Stomach (tissue), 9 donors: ENCODE data around the gene DOCK1. TPM values are rescaled to one million over a fixed set of nuclear protein-coding genes. Genes with fewer than 3 reads are reported as not detected.

Experiments used
- DNase-seq, 2 donors: peaks; one replicate each; pipeline versions ENCODE4 v3.0.0 to v3.0.0-alpha.2; 2013 to 2019
- H3K27ac ChIP-seq, 5 donors: fragments of 200-600 bp in 4 of 5; sonication (generic) in 4 of 5; one replicate each; pipeline ENCODE4 v1.5.1; 2013 to 2019; ENCODE audit warnings: mild to moderate bottlenecking in 1 of 5, moderate library complexity in 1 of 5
- H3K27me3 ChIP-seq, 3 donors: fragments of 200-600 bp; sonication (generic); one replicate each; pipeline ENCODE4 v1.5.1; 2017 to 2019; ENCODE audit warnings: mixed run types in 1 of 3
- H3K36me3 ChIP-seq, 4 donors: fragments of 200-600 bp; sonication (generic); 1 replicate in 3 of 4; 2 replicates in 1 of 4; pipeline ENCODE4 v1.5.1; 2016 to 2019
- H3K4me1 ChIP-seq, 4 donors: fragments of 200-600 bp; sonication (generic); one replicate each; pipeline ENCODE4 v1.5.1; 2016 to 2019
- H3K4me3 ChIP-seq, 4 donors: fragments of 200-600 bp; sonication (generic) in 3 of 4; one replicate each; pipeline ENCODE4 v1.5.1; 2016 to 2019; ENCODE audit warnings: mild to moderate bottlenecking in 1 of 4
- H3K9me3 ChIP-seq, 4 donors: fragments of 200-600 bp; sonication (generic); one replicate each; pipeline ENCODE4 v1.5.1; 2016 to 2019
- CTCF ChIP-seq, 7 experiments: fragments of 450-650 bp in 4 of 7; fragments of 200-600 bp in 3 of 7; sonication (generic) in 3 of 7; IDR thresholded peaks; one replicate each; pipeline ENCODE4 v1.5.1; 2016 to 2019; ENCODE audit warnings: antibody characterized with exemption in 7 of 7, control low read depth in 2 of 7, mild to moderate bottlenecking in 1 of 7
- EP300 ChIP-seq: sonication (generic); formaldehyde crosslinking; IDR thresholded peaks from one replicate; pipeline ENCODE4 v1.6.1; 2017; ENCODE audit warnings: antibody characterized with exemption
- POLR2A ChIP-seq, 4 donors: fragments of 450-650 bp; IDR thresholded peaks; one replicate each; pipeline ENCODE4 v1.6.1; 2016; ENCODE audit warnings: antibody characterized with exemption in 4 of 4, control low read depth in 2 of 4, mild to moderate bottlenecking in 1 of 4, moderate library complexity in 1 of 4
- POLR2AphosphoS5 ChIP-seq, 3 donors: sonication (generic); formaldehyde crosslinking; IDR thresholded peaks; one replicate each; pipeline ENCODE4 v1.6.1; 2016; ENCODE audit warnings: antibody characterized with exemption in 3 of 3
- WGBS, 5 donors: extraction: QIAGEN DNeasy Blood & Tissue Kit in 3 of 5; methylation state at CpG; one replicate each; pipeline versions ENCODE4 v1.1.5 to v1.1.7; 2013 to 2018; 5-methylcytosine and 5-hydroxymethylcytosine counted together
- intact Hi-C: fragments of 100-400 bp; cut with DNase I; formaldehyde crosslinking; loops from one replicate; pipeline ENCODE4 v1.15.1; 2023; ENCODE audit warnings: low total_unique reads
- polyA plus RNA-seq, 3 donors: library from polyadenylated mRNA; stranded (reverse); fragments of 200-250 nt; gene quantifications; one replicate each; pipeline ENCODE4 v1.2.3, GENCODE V29; 2013
- total RNA-seq, 5 donors: library from RNA; depleted of rRNA; stranded (reverse); fragments of >200 nt; gene quantifications; one replicate each; pipeline versions ENCODE4 v1.1.0 to v1.2.3, GENCODE V29; 2014 to 2016
- donor health status: healthy with polysubstance abuse.
- donor health status: Bipolar disorder and iron deficiency.
- donor health status: healthy.

The DOCK1 gene
- total and polyA plus RNA-seq, 8 donors = 8.4 to 114 (median 35.0) TPM

GRCh38 chr10:127034034-127034633 is 128.9 kb downstream of the DOCK1 start:
- no peak overlapping the region for H3K27ac ChIP-seq
- peaks cover 26 to 97% (median 93%) of the 10 kb centered on the region in 4 donors for H3K36me3 ChIP-seq
- H3K9me3 ChIP-seq = no peaks in the 10 kb centered on the region
- intact Hi-C loops = no loop called here
- no peaks in the 10 kb centered on the region for H3K4me1 ChIP-seq
- no peak for DNase-seq
- TF ChIP-seq CTCF (IDR thresholded peaks at IDR 0.05) (no peak), EP300 (no peak), POLR2A (IDR thresholded peaks at IDR 0.05) (no peak), POLR2AphosphoS5 (IDR thresholded peaks at IDR 0.05) (no peak)
- WGBS, 5 donors = 73 to 88% (median 75%) methylated on average over 7 of the region's 7 CpGs
- H3K27me3 ChIP-seq = no peaks in the 10 kb centered on the region
- H3K4me3 ChIP-seq = no peak overlapping the region

- Histone ChIP-seq H3K4me1 (no peaks in the 10 kb centered on the region), H3K36me3 (peaks cover 26 to 97% (median 93%) of the 10 kb centered on the region in 4 donors), H3K4me3 (no peak overlapping the region), H3K27ac (no peak overlapping the region), H3K9me3 (no peaks in the 10 kb centered on the region), H3K27me3 (no peaks in the 10 kb centered on the region)
- 85 to 96% (median 91%) methylated on average over 5 of the region's 5 CpGs for WGBS, 5 donors
- no peak for TF ChIP-seq EP300
- intact Hi-C loops = no loop called here
- DNase-seq = no peak
Measured at GRCh38 chr10:127034790-127035189, 129.6 kb downstream of the DOCK1 start.

- no peaks in the 10 kb centered on the region for H3K27me3 ChIP-seq
- no peaks in the 10 kb centered on the region for H3K9me3 ChIP-seq
- intact Hi-C loops = no loop called here
- no peaks in the 10 kb centered on the region for H3K4me1 ChIP-seq
- no peak overlapping the region for H3K27ac ChIP-seq
- no peak overlapping the region for H3K4me3 ChIP-seq
- no peak for DNase-seq
- no peak for TF ChIP-seq CTCF (IDR thresholded peaks at IDR 0.05)
- no peak for TF ChIP-seq EP300
- no peak for TF ChIP-seq POLR2AphosphoS5 (IDR thresholded peaks at IDR 0.05)
- TF ChIP-seq POLR2A (IDR thresholded peaks at IDR 0.05) = no peak
- H3K36me3 ChIP-seq = peaks cover 26 to 98% (median 93%) of the 10 kb centered on the region in 4 donors
- 94 to 100% (median 98%) methylated on average over 4 of the region's 4 CpGs for WGBS, 5 donors
Measured at GRCh38 chr10:127035827-127036226, 130.6 kb downstream of the DOCK1 start.

- H3K4me1 ChIP-seq = no peaks in the 10 kb centered on the region
- 91 to 97% (median 95%) methylated on average over 4 of the region's 4 CpGs for whole genome bisulfite sequencing, 5 donors
- no peak for TF ChIP-seq POLR2A (IDR thresholded peaks at IDR 0.05)
- no peak for TF ChIP-seq CTCF (IDR thresholded peaks at IDR 0.05)
- TF ChIP-seq EP300 = no peak
- TF ChIP-seq POLR2AphosphoS5 (IDR thresholded peaks at IDR 0.05) = no peak
- no peaks in the 10 kb centered on the region for H3K27me3 ChIP-seq
- no peak overlapping the region for H3K27ac ChIP-seq
- intact Hi-C loops = no loop called here
- H3K4me3 ChIP-seq = no peak overlapping the region
- no peaks in the 10 kb centered on the region for H3K9me3 ChIP-seq
- DNase-seq = no peak
- H3K36me3 ChIP-seq = peaks cover 21 to 99% (median 92%) of the 10 kb centered on the region in 4 donors
Measured at GRCh38 chr10:127036987-127037386, 131.8 kb downstream of the DOCK1 start.

GRCh38 chr10:127039435-127039834 is 134.2 kb downstream of the DOCK1 start:
- H3K4me3 ChIP-seq = no peak overlapping the region
- peaks cover 2 to 10% (median 6%) of the 10 kb centered on the region in 4 donors for H3K4me1 ChIP-seq
- TF ChIP-seq POLR2A (IDR thresholded peaks at IDR 0.05) (no peak), EP300 (no peak), CTCF (IDR thresholded peaks at IDR 0.05) (no peak), POLR2AphosphoS5 (IDR thresholded peaks at IDR 0.05) (no peak)
- no peak overlapping the region for H3K27ac ChIP-seq
- H3K9me3 ChIP-seq = no peaks in the 10 kb centered on the region
- 89 to 96% (median 91%) methylated on average over 8 of the region's 8 CpGs for WGBS, 5 donors
- no peak for DNase-seq
- H3K36me3 ChIP-seq = peaks cover 13 to 97% (median 89%) of the 10 kb centered on the region in 4 donors
- no peaks in the 10 kb centered on the region for H3K27me3 ChIP-seq
- intact Hi-C loops = no loop called here
